GM18861 (cell line): Measurements from ENCODE around the gene SRSF7.
"Not testable (repeated sequence)": the region's sequence is repeated elsewhere in the genome, so short reads cannot be mapped to it uniquely, and the experiment has no call there.

ENCODE experiments used
- ATAC-seq: cut with Tn5 transposase; IDR thresholded peaks from one replicate; pipeline ENCODE4 v1.9.1; 2021; ENCODE audit not compliant: unreplicated experiment

SRSF7 gene

GRCh38 chr2:38733300-38733971 is 17.7 kb downstream of the SRSF7 start:
- ATAC-seq: no peak

GRCh38 chr2:38731684-38732221 is 19.4 kb downstream of the SRSF7 start:
- no peak for ATAC-seq

GRCh38 chr2:38731090-38731489 is 20.1 kb downstream of the SRSF7 start:
- ATAC-seq: no peak

GRCh38 chr2:38728694-38729093 is 22.5 kb downstream of the SRSF7 start:
- no peak for ATAC-seq

- no peak for ATAC-seq
Measured at GRCh38 chr2:38727661-38728060, 23.5 kb downstream of the SRSF7 start.

- ATAC-seq: peak; percentile 59
Measured at GRCh38 chr2:38723173-38723572, 28.0 kb downstream of the SRSF7 start.

- peak; percentile 31 for ATAC-seq
Measured at GRCh38 chr2:38722271-38723061, 28.7 kb downstream of the SRSF7 start.

- ATAC-seq: no peak
Measured at GRCh38 chr2:38720613-38721241, 30.4 kb downstream of the SRSF7 start.

- ATAC-seq: no peak
Measured at GRCh38 chr2:38719706-38720105, 31.5 kb downstream of the SRSF7 start.

GRCh38 chr2:38718601-38719000 is 32.6 kb downstream of the SRSF7 start:
- no peak for ATAC-seq

- no peak for ATAC-seq
Measured at GRCh38 chr2:38716185-38716584, 35.0 kb downstream of the SRSF7 start.

- not testable (repeated sequence) for ATAC-seq
Measured at GRCh38 chr2:38714941-38715340, 36.2 kb downstream of the SRSF7 start.

GRCh38 chr2:38713338-38713737 is 37.8 kb downstream of the SRSF7 start:
- ATAC-seq: no peak

- ATAC-seq: no peak
Measured at GRCh38 chr2:38712871-38713270, 38.3 kb downstream of the SRSF7 start.

GRCh38 chr2:38712413-38712812 is 38.7 kb downstream of the SRSF7 start:
- ATAC-seq: no peak

GRCh38 chr2:38711558-38711957 is 39.6 kb downstream of the SRSF7 start:
- ATAC-seq: no peak

GRCh38 chr2:38709567-38710194 is 41.5 kb downstream of the SRSF7 start:
- peak; percentile 92 for ATAC-seq

GRCh38 chr2:38708900-38709566 is 42.1 kb downstream of the SRSF7 start:
- no peak for ATAC-seq

GRCh38 chr2:38708491-38708890 is 42.7 kb downstream of the SRSF7 start:
- not testable (repeated sequence) for ATAC-seq

GRCh38 chr2:38706846-38707345 is 44.3 kb downstream of the SRSF7 start:
- ATAC-seq: no peak
